Osteoblast (primary cell): ENCODE data around the gene EMSY. TPM values are rescaled to one million over a fixed set of nuclear protein-coding genes. Genes with fewer than 3 reads are reported as not detected.

Experiments used
- DNase-seq: peaks from one replicate; pipeline ENCODE4 v3.0.0; 2011; ENCODE audit warnings: low spot score, mixed read lengths; ENCODE audit not compliant: insufficient read length; ENCODE audit errors: missing footprints
- H2AFZ ChIP-seq: 2 replicates; pipeline ENCODE4 v1.6.0; 2011; ENCODE audit warnings: mild to moderate bottlenecking, low read length
- H3K27ac ChIP-seq: 2 replicates; pipeline ENCODE4 v1.5.1; 2011; ENCODE audit warnings: mild to moderate bottlenecking, low read depth, low read length, moderate library complexity
- H3K27me3 ChIP-seq: 2 replicates; pipeline ENCODE4 v1.6.0; 2012; ENCODE audit warnings: mild to moderate bottlenecking, control low read depth, inconsistent platforms, low read length, moderate library complexity; ENCODE audit not compliant: insufficient read depth
- H3K36me3 ChIP-seq: 2 replicates; pipeline ENCODE4 v1.5.1; 2011; ENCODE audit warnings: mild to moderate bottlenecking, low read length, control low read depth, moderate library complexity; ENCODE audit not compliant: insufficient read depth
- H3K4me1 ChIP-seq: 2 replicates; pipeline ENCODE4 v1.5.1; 2011; ENCODE audit warnings: mild to moderate bottlenecking, low read length, control low read depth, moderate library complexity; ENCODE audit not compliant: insufficient read depth
- H3K4me2 ChIP-seq: 2 replicates; pipeline ENCODE4 v1.6.0; 2011; ENCODE audit warnings: mild to moderate bottlenecking, low read length; ENCODE audit not compliant: insufficient read depth
- H3K4me3 ChIP-seq: fragments of 200-600 bp; sonication (generic); 3 replicates; pipeline ENCODE4 v1.5.1; 2012; ENCODE audit warnings: mild to moderate bottlenecking, low read length, inconsistent platforms; ENCODE audit not compliant: insufficient read depth
- H3K79me2 ChIP-seq: 2 replicates; pipeline ENCODE4 v1.6.0; 2012; ENCODE audit warnings: mild to moderate bottlenecking, low read length, control low read depth, inconsistent platforms; ENCODE audit not compliant: insufficient read depth
- H3K9me3 ChIP-seq: 2 replicates; pipeline ENCODE4 v1.5.1; 2011; ENCODE audit warnings: low read depth, low read length, control low read depth
- H4K20me1 ChIP-seq: 2 replicates; pipeline ENCODE4 v1.6.0; 2012; ENCODE audit warnings: mild to moderate bottlenecking, low read length, control low read depth; ENCODE audit not compliant: insufficient read depth
- CTCF ChIP-seq: IDR thresholded peaks from 2 replicates; pipeline ENCODE4 v1.5.1; 2011; ENCODE audit warnings: mild to moderate bottlenecking, low read depth, low read length, moderate library complexity; ENCODE audit errors: extremely low read depth
- total RNA-seq: library from RNA; depleted of rRNA; stranded (reverse); fragments of >200 nt; gene quantifications from 2 replicates; pipeline ENCODE4 v1.2.3, GENCODE V29; 2012

The EMSY gene
- total RNA-seq, 1 donor, result 17.4 TPM

- no peak overlapping the region for H3K4me2 ChIP-seq
- H4K20me1 ChIP-seq, result no peaks in the 10 kb centered on the region
- H3K27me3 ChIP-seq, result no peaks in the 10 kb centered on the region
- DNase-seq, result peak; percentile 64
- H3K9me3 ChIP-seq, result no peaks in the 10 kb centered on the region
- H3K4me3 ChIP-seq, result no peak overlapping the region
- H3K36me3 ChIP-seq, result peaks cover 3% of the 10 kb centered on the region
- peak overlapping the region; percentile 50 for H3K27ac ChIP-seq
- no peak overlapping the region for H2AFZ ChIP-seq
- H3K79me2 ChIP-seq, result no peaks in the 10 kb centered on the region
- peak; percentile 45 for TF ChIP-seq CTCF
- peaks cover 13% of the 10 kb centered on the region for H3K4me1 ChIP-seq
These were observed 106.6 kb downstream of the EMSY start for GRCh38 chr11:76551400-76551799.

GRCh38 chr11:76552987-76553386, 108.2 kb downstream of the EMSY start:
- peaks cover 13% of the 10 kb centered on the region for H3K4me1 ChIP-seq
- H3K27ac ChIP-seq, result no peak overlapping the region
- no peaks in the 10 kb centered on the region for H3K9me3 ChIP-seq
- no peak for DNase-seq
- H3K79me2 ChIP-seq, result no peaks in the 10 kb centered on the region
- H2AFZ ChIP-seq, result no peak overlapping the region
- no peak overlapping the region for H3K4me2 ChIP-seq
- no peak overlapping the region for H3K4me3 ChIP-seq
- H3K36me3 ChIP-seq, result no peaks in the 10 kb centered on the region
- no peak for TF ChIP-seq CTCF
- no peaks in the 10 kb centered on the region for H3K27me3 ChIP-seq
- no peaks in the 10 kb centered on the region for H4K20me1 ChIP-seq

GRCh38 chr11:76553554-76554476, 109.0 kb downstream of the EMSY start:
- H3K4me2 ChIP-seq, result no peak overlapping the region
- H3K4me1 ChIP-seq, result peaks cover 13% of the 10 kb centered on the region
- no peak for DNase-seq
- no peak overlapping the region for H3K4me3 ChIP-seq
- TF ChIP-seq CTCF, result no peak
- H3K36me3 ChIP-seq, result no peaks in the 10 kb centered on the region
- H3K9me3 ChIP-seq, result no peaks in the 10 kb centered on the region
- H2AFZ ChIP-seq, result no peak overlapping the region
- H3K27me3 ChIP-seq, result no peaks in the 10 kb centered on the region
- no peaks in the 10 kb centered on the region for H4K20me1 ChIP-seq
- no peak overlapping the region for H3K27ac ChIP-seq
- H3K79me2 ChIP-seq, result no peaks in the 10 kb centered on the region

GRCh38 chr11:76554767-76555166, 109.9 kb downstream of the EMSY start:
- no peaks in the 10 kb centered on the region for H4K20me1 ChIP-seq
- peaks cover 16% of the 10 kb centered on the region for H3K4me1 ChIP-seq
- no peak overlapping the region for H2AFZ ChIP-seq
- H3K9me3 ChIP-seq, result no peaks in the 10 kb centered on the region
- no peak overlapping the region for H3K4me2 ChIP-seq
- no peak overlapping the region for H3K27ac ChIP-seq
- no peaks in the 10 kb centered on the region for H3K27me3 ChIP-seq
- no peaks in the 10 kb centered on the region for H3K36me3 ChIP-seq
- no peak for DNase-seq
- H3K79me2 ChIP-seq, result no peaks in the 10 kb centered on the region
- no peak overlapping the region for H3K4me3 ChIP-seq
- no peak for TF ChIP-seq CTCF
